Right renal cortex interstitium (tissue), 3 donors: ENCODE measurements around the gene SULT2B1. TPM values are rescaled to one million over a fixed set of nuclear protein-coding genes. Genes with fewer than 3 reads are reported as not detected.

Source experiments
- DNase-seq, 3 donors: peaks; one replicate each; pipeline ENCODE4 v3.0.0-alpha.2; 2013; ENCODE audit warnings: low read depth in 3 of 3, low spot score in 2 of 3
- polyA plus RNA-seq, 3 donors: library from polyadenylated mRNA; unstranded; fragments of 120-200 nt; gene quantifications; one replicate each; pipeline ENCODE4 v1.2.1, GENCODE V29; 2013; ENCODE audit not compliant: insufficient read length in 3 of 3

Gene SULT2B1
- polyA plus RNA-seq, 3 donors: 0.23 to 0.29 (median 0.24) TPM

GRCh38 chr19:48633148-48634035 is 81.4 kb downstream of the SULT2B1 start:
- DNase-seq: no peak

GRCh38 chr19:48634036-48634342 is 82.0 kb downstream of the SULT2B1 start:
- DNase-seq: no peak

GRCh38 chr19:48634424-48635262 is 82.7 kb downstream of the SULT2B1 start:
- DNase-seq: peak in 2 of 3 donors; percentile 86 to 93

GRCh38 chr19:48635263-48635965 is 83.4 kb downstream of the SULT2B1 start:
- DNase-seq: no peak

GRCh38 chr19:48635966-48636858 is 84.2 kb downstream of the SULT2B1 start:
- DNase-seq: no peak

GRCh38 chr19:48636859-48637448 is 85.0 kb downstream of the SULT2B1 start, which contains the start of gene DBP:
Gene DBP (minus strand): TSS chr19:48637379. CDS start chr19:48636994, 385 bp downstream.
- no peak for DNase-seq

GRCh38 chr19:48637449-48637947 is 85.5 kb downstream of the SULT2B1 start:
- peak; percentile 94 to 98 (median 98) for DNase-seq

GRCh38 chr19:48637948-48638830 is 86.2 kb downstream of the SULT2B1 start:
- peak; percentile 79 to 92 (median 85) for DNase-seq

- no peak for DNase-seq
Observed at GRCh38 chr19:48638831-48639381, 86.9 kb downstream of the SULT2B1 start.

GRCh38 chr19:48639483-48640375 is 87.8 kb downstream of the SULT2B1 start:
- no peak for DNase-seq

GRCh38 chr19:48641850-48642249 is 89.9 kb downstream of the SULT2B1 start:
- DNase-seq: no peak

GRCh38 chr19:48642862-48643261 is 90.9 kb downstream of the SULT2B1 start:
- DNase-seq: no peak

GRCh38 chr19:48644355-48644754 is 92.4 kb downstream of the SULT2B1 start:
- no peak for DNase-seq

GRCh38 chr19:48644839-48645619 is 93.1 kb downstream of the SULT2B1 start:
- DNase-seq: no peak

- DNase-seq: no peak
Observed at GRCh38 chr19:48645620-48646000, 93.6 kb downstream of the SULT2B1 start.

GRCh38 chr19:48646001-48646721 is 94.2 kb downstream of the SULT2B1 start, which contains the start of gene CA11:
Gene CA11 (minus strand): TSS chr19:48646187. CDS start chr19:48645632, 555 bp downstream.
- DNase-seq: no peak
